Neural progenitor cell (in vitro differentiated cells): ENCODE data around the gene ATL2.

Experiments used
- EZH2 ChIP-seq: fragments of 200-600 bp; sonication (generic); IDR thresholded peaks from 2 replicates; pipeline ENCODE4 v1.6.1; 2017; ENCODE audit warnings: antibody characterized with exemption, mild to moderate bottlenecking, moderate library complexity
- EZH2phosphoT487 ChIP-seq: fragments of 200-600 bp; sonication (generic); IDR thresholded peaks from 2 replicates; pipeline ENCODE4 v1.6.1; 2017; ENCODE audit warnings: antibody characterized with exemption
- TF ChIP-seq, protein P1 (sequence below): fragments of 200-600 bp; sonication (generic); IDR thresholded peaks from 2 replicates; pipeline ENCODE4 v1.5.1; 2017; ENCODE audit warnings: antibody characterized with exemption, mild to moderate bottlenecking

DNA sequence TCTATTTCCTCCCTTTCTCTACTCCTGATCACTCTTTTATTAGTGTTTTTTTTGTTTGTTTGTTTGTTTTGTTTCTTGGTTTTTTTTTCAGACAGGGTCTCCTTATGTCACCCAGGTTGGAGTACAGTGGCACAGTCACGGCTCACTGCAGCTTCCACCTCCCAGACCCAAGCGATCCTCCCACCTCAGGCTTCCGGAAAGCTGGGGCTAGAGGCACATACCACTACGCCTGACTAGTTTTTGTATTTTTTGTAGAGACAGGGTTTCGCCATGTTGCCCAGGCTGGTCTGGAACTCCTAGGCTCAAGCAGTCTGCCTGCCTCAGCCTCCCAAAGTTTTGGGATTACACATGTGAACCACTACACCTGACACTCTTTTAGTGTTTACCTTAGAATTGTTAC, 122.3 kb downstream of the ATL2 start:
- TF ChIP-seq, protein P1, sequence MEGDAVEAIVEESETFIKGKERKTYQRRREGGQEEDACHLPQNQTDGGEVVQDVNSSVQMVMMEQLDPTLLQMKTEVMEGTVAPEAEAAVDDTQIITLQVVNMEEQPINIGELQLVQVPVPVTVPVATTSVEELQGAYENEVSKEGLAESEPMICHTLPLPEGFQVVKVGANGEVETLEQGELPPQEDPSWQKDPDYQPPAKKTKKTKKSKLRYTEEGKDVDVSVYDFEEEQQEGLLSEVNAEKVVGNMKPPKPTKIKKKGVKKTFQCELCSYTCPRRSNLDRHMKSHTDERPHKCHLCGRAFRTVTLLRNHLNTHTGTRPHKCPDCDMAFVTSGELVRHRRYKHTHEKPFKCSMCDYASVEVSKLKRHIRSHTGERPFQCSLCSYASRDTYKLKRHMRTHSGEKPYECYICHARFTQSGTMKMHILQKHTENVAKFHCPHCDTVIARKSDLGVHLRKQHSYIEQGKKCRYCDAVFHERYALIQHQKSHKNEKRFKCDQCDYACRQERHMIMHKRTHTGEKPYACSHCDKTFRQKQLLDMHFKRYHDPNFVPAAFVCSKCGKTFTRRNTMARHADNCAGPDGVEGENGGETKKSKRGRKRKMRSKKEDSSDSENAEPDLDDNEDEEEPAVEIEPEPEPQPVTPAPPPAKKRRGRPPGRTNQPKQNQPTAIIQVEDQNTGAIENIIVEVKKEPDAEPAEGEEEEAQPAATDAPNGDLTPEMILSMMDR = no peak
- no peak for TF ChIP-seq EZH2
- no peak for TF ChIP-seq EZH2phosphoT487
